Posterior cingulate gyrus (tissue), 11 donors: ENCODE measurements around the gene ZNF639.

Experiments used
- DNase-seq, 10 donors: peaks; one replicate each; pipeline versions ENCODE4 v3.0.0 to v3.0.0-alpha.2; 2020 to 2021; ENCODE audit warnings: mixed read lengths in 3 of 10
- intact Hi-C: fragments of 100-400 bp; cut with DNase I; formaldehyde crosslinking; loops from one replicate; pipeline ENCODE4 v1.15.1; 2023

Gene ZNF639

GRCh38 chr3:179309225-179310078 lies 13.4 kb upstream of the ZNF639 start:
- no peak for DNase-seq
- intact Hi-C loops: loop anchor here (10.0 kb wide), 1 partner anchor 875 kb away; no protein-coding TSS in a partner anchor

- no peak for DNase-seq
- intact Hi-C loops: loop anchor here (10.0 kb wide), 1 partner anchor 884 kb away; no protein-coding TSS in a partner anchor
Observed at GRCh38 chr3:179318876-179319275, 4.0 kb upstream of the ZNF639 start.

GRCh38 chr3:179321668-179322285 lies 1.1 kb upstream of the ZNF639 start:
- intact Hi-C loops: loop anchor here (1.0 to 2.0 kb wide), 3 partner anchors 25 to 237 kb away; partner anchors contain the start of gene MFN1
- DNase-seq: peak in 5 of 10 donors; percentile 16 to 90 (median 49)

GRCh38 chr3:179323197-179324110 lies 623 bp downstream of the ZNF639 start:
- peak; percentile 40 to 93 (median 61) for DNase-seq
- intact Hi-C loops: loop anchor here (2.0 kb wide), 2 partner anchors 23 to 235 kb away; partner anchors contain the start of gene MFN1

- intact Hi-C loops: no loop called here
- DNase-seq: no peak
Observed at GRCh38 chr3:179324270-179324754, 1.5 kb downstream of the ZNF639 start.

- no peak for DNase-seq
- intact Hi-C loops: no loop called here
Observed at GRCh38 chr3:179330438-179330837, 7.6 kb downstream of the ZNF639 start.

GRCh38 chr3:179332240-179332639 lies 9.4 kb downstream of the ZNF639 start:
- intact Hi-C loops: no loop called here
- no peak for DNase-seq

- intact Hi-C loops: no loop called here
- no peak for DNase-seq
Observed at GRCh38 chr3:179333084-179333483, 10.3 kb downstream of the ZNF639 start.

GRCh38 chr3:179336345-179336929 lies 13.6 kb downstream of the ZNF639 start:
- DNase-seq: no peak
- intact Hi-C loops: no loop called here

GRCh38 chr3:179347345-179348194 lies 24.7 kb downstream of the ZNF639 start, which contains the start of gene MFN1:
Gene MFN1, plus strand, starts transcription at chr3:179347709. Its CDS starts 1,143 bp downstream, at chr3:179348852.
- intact Hi-C loops: loop anchor here (1.0 to 5.0 kb wide), 4 partner anchors 25 to 255 kb away; partner anchors contain the start of genes ACTL6A, MRPL47, NDUFB5 and PIK3CA
- peak; percentile 90 to 99 (median 93) for DNase-seq

GRCh38 chr3:179348325-179349013 lies 25.6 kb downstream of the ZNF639 start:
- intact Hi-C loops: loop anchor here (5.0 kb wide), 2 partner anchors 214 to 254 kb away; partner anchors contain the start of genes ACTL6A, MRPL47 and NDUFB5
- no peak for DNase-seq

GRCh38 chr3:179355996-179356395 lies 33.2 kb downstream of the ZNF639 start:
- no peak for DNase-seq
- intact Hi-C loops: no loop called here

GRCh38 chr3:179363332-179363731 lies 40.5 kb downstream of the ZNF639 start:
- intact Hi-C loops: no loop called here
- DNase-seq: no peak

- intact Hi-C loops: no loop called here
- no peak for DNase-seq
Observed at GRCh38 chr3:179369621-179370020, 46.8 kb downstream of the ZNF639 start.

- intact Hi-C loops: no loop called here
Observed at GRCh38 chr3:179373938-179374337, 51.1 kb downstream of the ZNF639 start.

GRCh38 chr3:179375091-179375999 lies 52.5 kb downstream of the ZNF639 start:
- intact Hi-C loops: no loop called here

More at GRCh38 chr3:179373938-179374337, 51.1 kb downstream of the ZNF639 start:
- no peak for DNase-seq

GRCh38 chr3:179376474-179376873 lies 53.6 kb downstream of the ZNF639 start:
- DNase-seq: no peak
- intact Hi-C loops: no loop called here

More at GRCh38 chr3:179375091-179375999, 52.5 kb downstream of the ZNF639 start:
- DNase-seq: no peak
